GM18511 (cell line): ENCODE measurements around the gene SPATA45.

Source experiments
- ATAC-seq: cut with Tn5 transposase; IDR thresholded peaks from one replicate; pipeline ENCODE4 v1.9.1; 2021; ENCODE audit warnings: mild to moderate bottlenecking, moderate library complexity; ENCODE audit not compliant: unreplicated experiment

Gene SPATA45

DNA sequence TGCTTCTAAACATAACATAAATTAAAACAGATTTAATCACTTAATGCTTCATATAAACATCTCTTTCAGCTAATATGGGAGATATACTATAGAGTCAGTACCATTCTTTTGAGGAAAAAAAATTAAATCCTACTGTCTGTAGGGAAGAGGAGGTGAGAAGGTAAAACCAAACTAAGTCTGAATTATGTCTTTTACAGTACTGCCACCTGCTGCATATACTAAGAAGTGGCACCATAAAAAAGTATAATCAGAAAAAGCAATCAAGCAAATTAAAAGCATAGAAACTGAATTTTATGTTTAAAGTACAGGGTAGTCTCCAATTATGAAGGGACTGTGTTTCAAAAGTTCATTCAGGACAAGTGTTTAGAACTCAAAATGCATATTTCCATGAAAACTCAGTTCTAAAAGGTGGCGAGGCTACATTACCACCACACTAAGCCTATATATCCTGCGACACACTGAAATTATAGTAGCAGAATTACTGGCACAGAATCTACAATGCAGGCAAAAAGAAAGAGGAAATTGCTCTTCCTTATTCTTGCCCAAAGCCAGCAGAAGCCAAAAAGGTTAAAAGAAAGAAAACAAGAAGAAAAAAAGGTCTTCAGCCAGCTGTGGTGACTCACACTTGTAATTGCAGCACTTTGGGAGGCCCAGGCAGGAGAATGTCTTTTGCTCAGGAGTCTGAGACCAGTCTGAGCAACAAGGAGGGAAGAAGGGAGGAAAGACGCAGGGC, 64.9 kb downstream of the SPATA45 start:
- ATAC-seq = no peak

DNA sequence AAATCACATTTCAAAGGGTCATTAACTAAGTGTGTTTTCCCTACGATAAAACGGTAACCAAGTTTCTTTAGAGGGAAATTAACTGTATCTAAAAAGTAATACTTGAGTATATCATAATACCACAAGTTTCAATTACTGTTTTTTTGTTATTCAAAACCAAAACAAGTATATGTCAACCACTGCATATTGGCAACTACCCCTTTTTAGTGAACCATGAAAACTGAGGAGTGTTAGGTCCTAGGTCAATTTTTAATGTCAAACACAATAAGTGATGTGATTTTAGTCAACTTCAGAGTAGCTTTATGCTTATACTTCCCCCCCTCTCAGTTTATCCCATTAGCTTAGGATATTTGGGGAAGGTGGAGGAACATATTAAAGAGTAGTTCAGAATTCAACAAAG, 66.2 kb downstream of the SPATA45 start:
- ATAC-seq = no peak

DNA sequence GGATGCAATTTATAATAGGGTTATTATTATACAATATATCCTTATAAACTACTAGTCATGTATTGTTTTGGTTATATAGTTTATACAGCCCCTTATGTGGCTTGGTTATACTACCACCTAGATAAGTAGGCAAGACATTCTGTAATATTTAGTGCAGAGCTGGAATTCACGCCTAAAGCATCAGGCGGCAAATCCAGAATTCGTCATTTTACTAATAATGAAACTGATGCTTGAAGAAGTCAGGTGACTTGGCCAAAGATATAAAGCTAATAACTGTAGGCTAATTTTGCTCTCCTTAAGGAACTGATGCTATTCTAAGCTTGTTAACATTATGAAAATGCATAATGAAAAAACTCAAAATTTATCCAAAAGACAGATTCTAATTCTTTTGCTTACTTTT, 66.7 kb downstream of the SPATA45 start:
- ATAC-seq = no peak
